ENCODE measurements around the gene ZDHHC7. TPM values are rescaled to one million over a fixed set of nuclear protein-coding genes. Genes with fewer than 3 reads are reported as not detected.

The ZDHHC7 gene
- total RNA-seq, 1 donor from 2014 or later, result 67.3 TPM

- H3K36me3 Mint-ChIP-seq (ENCODE audit: insufficient read depth), result peaks cover 17% of the 10 kb centered on the region
- peaks cover 1% of the 10 kb centered on the region for H3K4me1 Mint-ChIP-seq (ENCODE audit: low read depth)
- H3K27me3 Mint-ChIP-seq, result no peaks in the 10 kb centered on the region
- H3K27ac Mint-ChIP-seq, result no peak overlapping the region
- H3K4me3 Mint-ChIP-seq (ENCODE audit: low read depth), result no peak overlapping the region
- no peak for DNase-seq (ENCODE audit: low spot score, unreplicated experiment)
- no peaks in the 10 kb centered on the region for H3K9me3 Mint-ChIP-seq (ENCODE audit: low read depth)
- no peak for TF ChIP-seq CTCF (IDR thresholded peaks at IDR 0.05; ENCODE audit: unreplicated experiment)
Observed at GRCh38 chr16:84975066-84975465, 36.3 kb downstream of the ZDHHC7 start.

- Mint-ChIP-seq H3K9me3 (ENCODE audit: low read depth) (no peaks in the 10 kb centered on the region), H3K4me3 (ENCODE audit: low read depth) (no peak overlapping the region), H3K4me1 (ENCODE audit: low read depth) (peaks cover 1% of the 10 kb centered on the region), H3K27ac (no peak overlapping the region), H3K36me3 (ENCODE audit: insufficient read depth) (peaks cover 13% of the 10 kb centered on the region), H3K27me3 (no peaks in the 10 kb centered on the region)
- TF ChIP-seq CTCF (IDR thresholded peaks at IDR 0.05; ENCODE audit: unreplicated experiment), result no peak
- no peak for DNase-seq (ENCODE audit: low spot score, unreplicated experiment)
Observed at GRCh38 chr16:84973776-84974523, 37.4 kb downstream of the ZDHHC7 start.

GRCh38 chr16:84973236-84973635 lies 38.1 kb downstream of the ZDHHC7 start:
- peaks cover 13% of the 10 kb centered on the region for H3K36me3 Mint-ChIP-seq (ENCODE audit: insufficient read depth)
- H3K4me1 Mint-ChIP-seq (ENCODE audit: low read depth), result peaks cover 1% of the 10 kb centered on the region
- H3K4me3 Mint-ChIP-seq (ENCODE audit: low read depth), result no peak overlapping the region
- no peaks in the 10 kb centered on the region for H3K27me3 Mint-ChIP-seq
- no peak overlapping the region for H3K27ac Mint-ChIP-seq
- no peaks in the 10 kb centered on the region for H3K9me3 Mint-ChIP-seq (ENCODE audit: low read depth)
- no peak for TF ChIP-seq CTCF (IDR thresholded peaks at IDR 0.05; ENCODE audit: unreplicated experiment)
- no peak for DNase-seq (ENCODE audit: low spot score, unreplicated experiment)

GRCh38 chr16:84970447-84971127 lies 40.7 kb downstream of the ZDHHC7 start:
- TF ChIP-seq CTCF (IDR thresholded peaks at IDR 0.05; ENCODE audit: unreplicated experiment), result peak; percentile 98
- Mint-ChIP-seq H3K4me1 (ENCODE audit: low read depth) (no peaks in the 10 kb centered on the region), H3K9me3 (ENCODE audit: low read depth) (peaks cover 4% of the 10 kb centered on the region), H3K36me3 (ENCODE audit: insufficient read depth) (peaks cover 4% of the 10 kb centered on the region), H3K4me3 (ENCODE audit: low read depth) (no peak overlapping the region), H3K27me3 (no peaks in the 10 kb centered on the region), H3K27ac (peak overlapping the region; percentile 85)
- peak; percentile 69 for DNase-seq (ENCODE audit: low spot score, unreplicated experiment)

- Mint-ChIP-seq H3K36me3 (ENCODE audit: insufficient read depth) (no peaks in the 10 kb centered on the region), H3K27me3 (peaks cover 5% of the 10 kb centered on the region), H3K9me3 (ENCODE audit: low read depth) (peaks cover 4% of the 10 kb centered on the region), H3K4me3 (ENCODE audit: low read depth) (no peak overlapping the region), H3K4me1 (ENCODE audit: low read depth) (peaks cover 3% of the 10 kb centered on the region), H3K27ac (peak overlapping the region; percentile 82)
- TF ChIP-seq CTCF (IDR thresholded peaks at IDR 0.05; ENCODE audit: unreplicated experiment), result no peak
- DNase-seq (ENCODE audit: low spot score, unreplicated experiment), result no peak
Observed at GRCh38 chr16:84967828-84968227, 43.5 kb downstream of the ZDHHC7 start.

Data from progenitor cell of endocrine pancreas (in vitro differentiated cells).